Measurements from ENCODE around the gene NLGN1. TPM values are rescaled to one million over a fixed set of nuclear protein-coding genes. Genes with fewer than 3 reads are reported as not detected.

The NLGN1 gene
- total RNA-seq, 1 experiment from 2014 or later, result 0.85 TPM

- no peaks in the 10 kb centered on the region for H3K9me3 ChIP-seq (ENCODE audit: control insufficient read depth, insufficient read depth, low read depth, low read length)
- DNase-seq (ENCODE audit: low read depth, low spot score) (no peak), ATAC-seq (no peak)
- BruUV-seq (replicated peaks), result no TSS peak
- intact Hi-C loops (cut with micrococcal nuclease; ENCODE audit: unreplicated experiment) (no loop called here), in situ Hi-C loops (cut with HindIII; ENCODE audit: low pct_unique_long_range_greater_than_20kb, low sequenced_read_pairs) (no loop called here)
- CTCF ChIA-PET, result no interaction called here
- no peak overlapping the region for H3K4me3 ChIP-seq (ENCODE audit: low read depth in 2 of 2, low read length in 2 of 2)
- no peaks in the 10 kb centered on the region for H3K27me3 ChIP-seq (ENCODE audit: control insufficient read depth, insufficient read depth, low read length)
- H3K36me3 ChIP-seq (ENCODE audit: control insufficient read depth, insufficient read depth, low read length), result no peaks in the 10 kb centered on the region
- H3K27ac ChIP-seq (ENCODE audit: low read length), result no peak overlapping the region
- POLR2A ChIA-PET, result no interaction called here
- peaks cover 3% of the 10 kb centered on the region; the same call in 1 of the 2 replicates for H3K4me1 ChIP-seq (ENCODE audit: control insufficient read depth, insufficient read depth, low read length)
- no peak for TF ChIP-seq SIN3A (IDR thresholded peaks at IDR 0.05; ENCODE audit: borderline replicate concordance, insufficient read depth, low read depth, low read length)
- no peak for TF ChIP-seq REST (IDR thresholded peaks at IDR 0.05; ENCODE audit: insufficient read depth in 1 of 2, low read depth in 2 of 2, low read length in 1 of 2)
- no peak for TF ChIP-seq TCF7L2 (IDR thresholded peaks at IDR 0.05; ENCODE audit: low read depth, low read length)
- no peak for TF ChIP-seq CTCF (IDR thresholded peaks at IDR 0.05)
- no peak for TF ChIP-seq POLR2AphosphoS5 (IDR thresholded peaks at IDR 0.05; ENCODE audit: low read depth, low read length)
These were observed 701.2 kb downstream of the NLGN1 start for GRCh38 chr3:174098746-174099145.

GRCh38 chr3:174099724-174100123 lies 702.2 kb downstream of the NLGN1 start:
- no peak for ATAC-seq

More at GRCh38 chr3:174099724-174100123, 702.2 kb downstream of the NLGN1 start:
- Histone ChIP-seq H3K9me3 (ENCODE audit: control insufficient read depth, insufficient read depth, low read depth, low read length) (no peaks in the 10 kb centered on the region), H3K4me1 (ENCODE audit: control insufficient read depth, insufficient read depth, low read length) (peaks cover 3% of the 10 kb centered on the region; the same call in 1 of the 2 replicates), H3K27me3 (ENCODE audit: control insufficient read depth, insufficient read depth, low read length) (no peaks in the 10 kb centered on the region), H3K4me3 (ENCODE audit: low read depth in 2 of 2, low read length in 2 of 2) (no peak overlapping the region), H3K27ac (ENCODE audit: low read length) (no peak overlapping the region), H3K36me3 (ENCODE audit: control insufficient read depth, insufficient read depth, low read length) (no peaks in the 10 kb centered on the region)
- ChIA-PET POLR2A (no interaction called here), CTCF (no interaction called here)
- TF ChIP-seq CTCF (IDR thresholded peaks at IDR 0.05) (no peak), SIN3A (IDR thresholded peaks at IDR 0.05; ENCODE audit: borderline replicate concordance, insufficient read depth, low read depth, low read length) (no peak), TCF7L2 (IDR thresholded peaks at IDR 0.05; ENCODE audit: low read depth, low read length) (no peak), REST (IDR thresholded peaks at IDR 0.05; ENCODE audit: insufficient read depth in 1 of 2, low read depth in 2 of 2, low read length in 1 of 2) (no peak)
- DNase-seq (ENCODE audit: low read depth, low spot score), result no peak
- in situ Hi-C loops (cut with HindIII; ENCODE audit: low pct_unique_long_range_greater_than_20kb, low sequenced_read_pairs) (no loop called here), intact Hi-C loops (cut with micrococcal nuclease; ENCODE audit: unreplicated experiment) (no loop called here)
- BruUV-seq (replicated peaks), result no TSS peak

Data from Panc1 (cell line).